Activated CD4-positive, alpha-beta memory T cell treated with anti-CD3 and anti-CD28 coated beads, Interleukin-2, amount 10 ng/mL, durations not matched to agents 7 days and 5 days (primary cell): ENCODE data around the gene SLC2A1. TPM values are rescaled to one million over a fixed set of nuclear protein-coding genes. Genes with fewer than 3 reads are reported as not detected.

Experiments
- CTCF ChIA-PET: fragments of 350-600 bp; sonication (Branson Sonifier 250); formaldehyde crosslinking; loops from one replicate; lab custom pipeline; 2021; ENCODE audit warnings: antibody characterized with exemption, inconsistent platforms; lab: Charles Lee
- POLR2A ChIA-PET: fragments of 350-600 bp; sonication (Branson Sonifier 250); formaldehyde crosslinking; loops from one replicate; lab custom pipeline; 2021; ENCODE audit warnings: antibody characterized with exemption; lab: Charles Lee
- DNase-seq: peaks from one replicate; pipeline ENCODE4 v3.0.0-alpha.2; 2020
- H3K27ac Mint-ChIP-seq: one replicate; pipeline ENCODE4 v1.8.0; 2021; ENCODE audit warnings: mild to moderate bottlenecking, mixed read lengths
- H3K27me3 Mint-ChIP-seq: one replicate; pipeline ENCODE4 v1.8.0; 2021; ENCODE audit warnings: mixed read lengths
- H3K36me3 Mint-ChIP-seq: one replicate; pipeline ENCODE4 v1.8.0; 2021; ENCODE audit warnings: low read depth, mixed read lengths
- H3K4me1 Mint-ChIP-seq: one replicate; pipeline ENCODE4 v1.8.0; 2021; ENCODE audit warnings: mixed read lengths
- H3K4me3 Mint-ChIP-seq: one replicate; pipeline ENCODE4 v1.8.0; 2021; ENCODE audit warnings: mild to moderate bottlenecking, mixed read lengths
- H3K9me3 Mint-ChIP-seq: one replicate; pipeline ENCODE4 v1.8.0; 2021; ENCODE audit warnings: mixed read lengths
- total RNA-seq, 2 experiments: library from RNA; stranded (reverse); gene quantifications; one replicate each; pipeline ENCODE4 v1.2.3, GENCODE V29; 2021

Gene SLC2A1
- total RNA-seq, 2 experiments from 2014 or later, result 153 TPM

DNA sequence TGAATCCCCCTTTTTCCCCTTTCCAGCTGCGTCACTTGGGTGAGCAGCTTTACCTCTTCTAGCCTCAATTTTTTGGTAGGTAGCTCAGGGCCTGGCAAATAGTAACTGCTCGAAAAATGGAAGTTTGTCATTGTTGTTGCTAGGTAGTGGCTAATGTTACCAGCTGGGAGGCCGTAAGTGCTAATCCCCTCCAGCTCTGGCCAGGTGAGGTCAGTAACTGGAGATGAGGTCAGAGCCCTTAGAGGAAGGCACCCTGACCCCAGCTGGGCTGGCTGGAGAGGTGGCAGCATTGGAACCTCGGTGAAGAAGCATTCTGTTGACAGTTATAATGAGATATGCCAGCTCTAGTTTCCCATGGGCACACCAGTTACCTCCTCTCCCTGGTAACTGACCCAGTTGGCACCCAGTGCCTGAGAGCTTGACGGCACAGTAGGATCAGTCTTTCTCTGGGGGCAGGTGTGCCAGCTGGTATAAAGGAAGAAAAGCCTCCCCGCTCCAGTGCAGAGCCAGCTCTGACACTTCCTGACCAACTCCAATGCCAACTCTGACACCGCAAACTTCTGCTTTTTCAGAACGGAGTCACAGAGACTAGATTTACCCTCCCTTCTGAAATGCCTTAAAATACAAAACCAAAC lies 35.0 kb upstream of the SLC2A1 start:
- POLR2A ChIA-PET, result no interaction called here
- H3K9me3 Mint-ChIP-seq, result no peaks in the 10 kb centered on the region

GRCh38 chr1:42992054-42992571 lies 33.4 kb upstream of the SLC2A1 start:
- no peak overlapping the region for H3K27ac Mint-ChIP-seq
- H3K27me3 Mint-ChIP-seq, result peaks cover 2% of the 10 kb centered on the region
- no peaks in the 10 kb centered on the region for H3K36me3 Mint-ChIP-seq
- H3K4me3 Mint-ChIP-seq, result no peak overlapping the region
- ChIA-PET POLR2A (no interaction called here), CTCF (interaction anchor here (1.2 kb wide), 1 partner anchor 82 kb away, joined by 3 read pairs; no protein-coding TSS in a partner anchor)
- no peaks in the 10 kb centered on the region for H3K9me3 Mint-ChIP-seq
- no peak for DNase-seq
- no peaks in the 10 kb centered on the region for H3K4me1 Mint-ChIP-seq

More for the DNA sequence above, 35.0 kb upstream of the SLC2A1 start:
- H3K27me3 Mint-ChIP-seq, result peaks cover 2% of the 10 kb centered on the region
- CTCF ChIA-PET, result no interaction called here
- no peaks in the 10 kb centered on the region for H3K4me1 Mint-ChIP-seq
- no peak overlapping the region for H3K4me3 Mint-ChIP-seq
- H3K27ac Mint-ChIP-seq, result no peak overlapping the region
- no peak for DNase-seq
- H3K36me3 Mint-ChIP-seq, result no peaks in the 10 kb centered on the region

DNA sequence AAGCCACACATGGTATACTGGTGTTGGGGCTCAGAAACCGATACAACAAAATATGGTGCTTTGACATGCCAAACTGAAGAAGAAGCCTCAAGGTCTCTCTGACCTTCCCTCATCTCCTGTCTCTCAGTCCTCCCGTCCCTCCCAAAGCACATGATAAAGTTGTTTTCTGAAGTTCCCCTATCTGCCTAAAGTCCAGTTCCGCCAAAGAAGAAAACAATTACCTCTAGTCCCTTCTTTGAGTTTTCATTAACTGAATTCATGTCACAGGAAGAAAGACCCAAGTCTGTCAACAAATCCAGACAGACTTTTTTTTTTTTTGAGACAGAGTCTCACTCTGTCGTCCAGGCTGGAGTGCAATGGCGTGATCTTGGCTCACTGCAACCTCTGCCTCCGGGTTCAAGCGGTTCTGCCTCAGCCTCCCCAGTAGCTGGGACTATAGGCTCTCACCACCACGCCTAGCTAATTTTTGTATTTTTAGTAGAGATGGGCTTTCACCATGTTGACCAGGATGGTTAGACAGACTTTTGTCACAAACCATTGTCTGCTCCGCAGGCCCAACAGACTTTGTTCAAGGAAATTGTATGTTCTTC lies 32.2 kb upstream of the SLC2A1 start:
- Mint-ChIP-seq H3K27ac (no peak overlapping the region), H3K4me3 (no peak overlapping the region), H3K36me3 (no peaks in the 10 kb centered on the region), H3K9me3 (no peaks in the 10 kb centered on the region), H3K27me3 (peaks cover 2% of the 10 kb centered on the region), H3K4me1 (no peaks in the 10 kb centered on the region)
- CTCF ChIA-PET, result no interaction called here
- DNase-seq, result no peak
- POLR2A ChIA-PET, result no interaction called here

DNA sequence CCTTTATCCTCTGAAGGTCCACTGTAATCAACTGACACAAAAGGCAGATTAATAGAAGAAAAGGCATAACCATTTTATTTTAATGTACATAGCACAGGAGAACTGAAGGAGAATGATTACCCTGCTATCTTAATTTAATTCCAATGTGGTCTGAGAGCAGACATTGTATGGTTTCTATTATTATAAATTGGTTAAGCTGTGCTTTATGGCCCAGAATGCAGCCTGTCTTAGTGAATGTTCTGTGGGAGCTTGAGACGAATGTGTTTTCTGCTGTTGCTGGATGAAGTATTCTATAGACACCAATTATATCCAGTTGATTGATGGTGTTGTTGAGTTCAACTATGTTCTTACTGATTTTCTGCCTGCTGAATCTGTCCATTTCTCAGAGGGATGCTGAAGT lies 25.0 kb upstream of the SLC2A1 start:
- Mint-ChIP-seq H3K4me1 (no peaks in the 10 kb centered on the region), H3K4me3 (no peak overlapping the region), H3K9me3 (no peaks in the 10 kb centered on the region), H3K27me3 (peaks cover 4% of the 10 kb centered on the region), H3K36me3 (no peaks in the 10 kb centered on the region), H3K27ac (no peak overlapping the region)
- ChIA-PET CTCF (interaction anchor here (1.2 kb wide), 1 partner anchor 90 kb away, joined by 3 read pairs; no protein-coding TSS in a partner anchor), POLR2A (interaction anchor here (1.1 kb wide), 1 partner anchor 24 kb away, joined by 3 read pairs; no protein-coding TSS in a partner anchor)
- DNase-seq, result no peak

- no peak overlapping the region for H3K27ac Mint-ChIP-seq
- CTCF ChIA-PET, result interaction anchor here (1.2 kb wide), 1 partner anchor 90 kb away, joined by 3 read pairs; no protein-coding TSS in a partner anchor
- no peaks in the 10 kb centered on the region for H3K4me1 Mint-ChIP-seq
- POLR2A ChIA-PET, result interaction anchor here (1.1 kb wide), 1 partner anchor 24 kb away, joined by 3 read pairs; no protein-coding TSS in a partner anchor
- peaks cover 4% of the 10 kb centered on the region for H3K27me3 Mint-ChIP-seq
- H3K4me3 Mint-ChIP-seq, result no peak overlapping the region
- H3K36me3 Mint-ChIP-seq, result no peaks in the 10 kb centered on the region
- DNase-seq, result no peak
- H3K9me3 Mint-ChIP-seq, result no peaks in the 10 kb centered on the region
Measured at GRCh38 chr1:42983253-42983652, 24.6 kb upstream of the SLC2A1 start.

DNA sequence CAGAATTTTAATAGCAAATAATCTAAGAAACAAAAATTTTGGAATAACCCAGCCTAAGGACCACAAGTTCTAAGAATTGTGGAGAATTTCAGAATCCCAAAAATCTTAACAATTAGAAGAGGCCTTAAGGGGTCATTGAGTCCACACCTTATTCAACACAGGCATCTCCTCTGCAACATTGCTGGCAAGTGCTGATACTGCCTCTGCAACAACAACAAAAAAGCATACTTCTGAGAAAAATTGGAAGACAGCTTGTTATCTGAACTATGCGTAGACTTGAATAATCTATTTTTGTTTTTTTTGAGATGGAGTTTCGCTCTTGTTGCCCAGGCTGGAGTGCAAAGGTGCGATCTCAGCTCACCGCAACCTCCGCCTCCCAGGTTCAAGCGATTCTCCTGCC lies 24.0 kb upstream of the SLC2A1 start:
- Mint-ChIP-seq H3K9me3 (no peaks in the 10 kb centered on the region), H3K4me1 (no peaks in the 10 kb centered on the region), H3K36me3 (no peaks in the 10 kb centered on the region), H3K27ac (no peak overlapping the region), H3K4me3 (no peak overlapping the region), H3K27me3 (peaks cover 4% of the 10 kb centered on the region)
- ChIA-PET CTCF (interaction anchor here (1.2 kb wide), 1 partner anchor 91 kb away, joined by 3 read pairs; no protein-coding TSS in a partner anchor), POLR2A (interaction anchor here (1.1 kb wide), 1 partner anchor 23 kb away, joined by 3 read pairs; no protein-coding TSS in a partner anchor)
- no peak for DNase-seq

DNA sequence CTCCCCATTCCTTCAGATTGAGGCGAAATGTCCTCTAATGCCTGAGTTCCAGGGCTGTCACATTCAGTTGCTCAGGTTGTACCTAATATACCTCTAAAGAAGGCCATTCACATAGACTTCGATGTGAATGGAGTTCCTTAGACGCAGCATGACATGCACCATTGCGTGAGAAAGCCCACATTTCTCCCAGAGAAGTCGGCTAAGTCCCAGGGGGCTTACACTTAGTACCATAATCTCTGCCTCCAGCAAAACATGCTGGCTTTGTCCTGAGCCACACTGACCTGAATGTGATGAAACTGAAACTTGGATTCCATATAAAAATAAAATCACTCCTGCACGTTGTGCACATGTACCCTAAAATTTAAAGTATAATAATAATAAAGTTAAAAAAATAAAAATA lies 23.2 kb upstream of the SLC2A1 start:
- no peak overlapping the region for H3K27ac Mint-ChIP-seq
- CTCF ChIA-PET, result interaction anchor here (1.0 kb wide), 1 partner anchor 69 kb away, joined by 3 read pairs; no protein-coding TSS in a partner anchor
- no peaks in the 10 kb centered on the region for H3K4me1 Mint-ChIP-seq
- no peak for DNase-seq
- no peak overlapping the region for H3K4me3 Mint-ChIP-seq
- POLR2A ChIA-PET, result no interaction called here
- H3K36me3 Mint-ChIP-seq, result no peaks in the 10 kb centered on the region
- peaks cover 4% of the 10 kb centered on the region for H3K27me3 Mint-ChIP-seq
- H3K9me3 Mint-ChIP-seq, result no peaks in the 10 kb centered on the region

GRCh38 chr1:42981255-42981805 lies 22.7 kb upstream of the SLC2A1 start:
- no peak overlapping the region for H3K27ac Mint-ChIP-seq
- H3K27me3 Mint-ChIP-seq, result peaks cover 4% of the 10 kb centered on the region
- ChIA-PET CTCF (interaction anchor here (1.0 kb wide), 1 partner anchor 68 kb away, joined by 3 read pairs; no protein-coding TSS in a partner anchor), POLR2A (no interaction called here)
- H3K36me3 Mint-ChIP-seq, result no peaks in the 10 kb centered on the region
- DNase-seq, result no peak
- no peaks in the 10 kb centered on the region for H3K4me1 Mint-ChIP-seq
- H3K4me3 Mint-ChIP-seq, result no peak overlapping the region
- no peaks in the 10 kb centered on the region for H3K9me3 Mint-ChIP-seq

DNA sequence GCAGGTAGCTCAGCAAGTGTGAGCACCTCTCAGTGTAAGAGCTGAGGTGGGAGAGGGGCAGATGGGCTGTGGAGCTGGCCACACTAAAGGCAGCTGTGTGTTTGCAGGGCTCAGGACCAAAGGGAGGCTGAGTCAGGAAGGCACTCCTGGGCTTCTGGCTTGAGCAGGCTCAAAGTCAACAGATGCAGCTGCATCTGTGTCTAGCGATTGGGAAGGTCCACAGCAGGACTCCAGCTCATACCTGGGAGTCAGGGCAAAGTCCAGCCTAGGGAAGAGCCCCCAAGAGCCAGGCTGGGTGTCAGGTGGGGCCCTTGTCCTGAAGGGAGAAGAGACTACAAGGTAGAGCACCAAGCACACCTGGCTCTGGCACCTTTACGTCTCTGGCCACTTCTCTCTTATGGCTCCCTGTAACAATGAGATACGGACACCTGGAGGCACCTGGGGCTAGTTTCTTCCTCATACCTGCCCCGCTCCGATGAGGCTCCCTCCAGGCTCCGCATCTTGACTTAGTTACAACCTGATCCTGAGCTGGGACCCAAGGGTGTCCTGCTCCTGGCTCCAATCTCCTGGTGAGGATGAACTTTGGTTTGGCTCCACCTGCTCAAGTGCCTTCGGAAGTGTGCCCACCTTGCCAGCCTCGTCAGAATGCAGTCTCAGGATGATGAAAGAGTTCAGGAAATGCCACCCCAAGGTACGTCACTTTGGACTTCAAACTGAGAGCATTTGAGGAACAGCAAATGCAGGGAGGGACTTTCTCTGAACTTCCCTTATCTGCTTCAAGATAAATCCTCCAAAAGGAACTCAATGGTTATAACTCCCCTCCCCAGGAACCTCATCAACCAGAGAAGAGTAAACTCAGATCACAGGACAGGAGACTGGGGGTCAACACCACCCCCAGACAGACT lies 21.5 kb upstream of the SLC2A1 start:
- Mint-ChIP-seq H3K27ac (no peak overlapping the region), H3K4me3 (no peak overlapping the region), H3K36me3 (no peaks in the 10 kb centered on the region), H3K9me3 (no peaks in the 10 kb centered on the region), H3K27me3 (peaks cover 4% of the 10 kb centered on the region), H3K4me1 (no peaks in the 10 kb centered on the region)
- ChIA-PET POLR2A (no interaction called here), CTCF (interaction anchor here (0.7 kb wide), 1 partner anchor 833 kb away, joined by 5 read pairs; no protein-coding TSS in a partner anchor)
- no peak for DNase-seq

DNA sequence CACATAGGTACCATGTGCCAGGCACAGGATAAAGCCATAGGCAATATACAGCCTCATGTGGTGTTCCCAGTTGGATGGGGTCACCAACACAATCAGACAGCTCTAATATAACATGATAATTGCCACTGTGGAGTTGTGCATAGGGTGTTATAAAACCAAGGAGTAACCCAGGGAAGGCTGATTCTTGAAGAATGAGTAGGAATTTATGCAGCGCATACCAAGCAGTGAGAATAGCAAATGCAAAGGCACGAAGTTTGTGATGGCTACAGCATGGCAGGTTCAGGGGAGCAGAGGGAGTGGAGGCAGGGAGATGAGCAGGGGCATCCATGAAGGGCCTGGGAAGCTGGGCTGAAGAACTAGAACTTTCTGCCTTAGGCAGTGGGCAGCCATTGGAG lies 20.4 kb upstream of the SLC2A1 start:
- Mint-ChIP-seq H3K9me3 (no peaks in the 10 kb centered on the region), H3K4me1 (no peaks in the 10 kb centered on the region), H3K27ac (no peak overlapping the region), H3K4me3 (no peak overlapping the region), H3K36me3 (no peaks in the 10 kb centered on the region), H3K27me3 (peaks cover 4% of the 10 kb centered on the region)
- DNase-seq, result no peak
- CTCF ChIA-PET, result interaction anchor here (0.7 to 0.8 kb wide), 2 partner anchors 42 to 832 kb away, joined by 3 to 5 read pairs; no protein-coding TSS in a partner anchor
- POLR2A ChIA-PET, result no interaction called here

GRCh38 chr1:42978317-42979035 lies 19.8 kb upstream of the SLC2A1 start:
- ChIA-PET CTCF (interaction anchor here (0.8 kb wide), 1 partner anchor 42 kb away, joined by 3 read pairs; no protein-coding TSS in a partner anchor), POLR2A (no interaction called here)
- Mint-ChIP-seq H3K4me3 (no peak overlapping the region), H3K36me3 (no peaks in the 10 kb centered on the region), H3K4me1 (no peaks in the 10 kb centered on the region), H3K9me3 (no peaks in the 10 kb centered on the region), H3K27me3 (peaks cover 2% of the 10 kb centered on the region), H3K27ac (no peak overlapping the region)
- DNase-seq, result no peak

GRCh38 chr1:42977653-42978052 lies 19.0 kb upstream of the SLC2A1 start:
- Mint-ChIP-seq H3K27me3 (peaks cover 2% of the 10 kb centered on the region), H3K9me3 (no peaks in the 10 kb centered on the region), H3K36me3 (no peaks in the 10 kb centered on the region), H3K4me1 (no peaks in the 10 kb centered on the region), H3K27ac (no peak overlapping the region), H3K4me3 (no peak overlapping the region)
- no peak for DNase-seq
- POLR2A ChIA-PET, result no interaction called here
- CTCF ChIA-PET, result no interaction called here
